ENCODE measurements around the gene RPS24. TPM values are rescaled to one million over a fixed set of nuclear protein-coding genes. Genes with fewer than 3 reads are reported as not detected.
A peak's percentile ranks its signal among the peaks of the same experiment; 100 is the strongest.

Gene RPS24
- total RNA-seq, 1 experiment from 2014 or later, result 1,941 TPM

- TF ChIP-seq CTCF (IDR thresholded peaks at IDR 0.05; ENCODE audit: unreplicated experiment), result no peak
- H3K4me3 Mint-ChIP-seq (ENCODE audit: low read depth, unreplicated experiment), result peak overlapping the region; percentile 89
- CTCF ChIA-PET, result no interaction called here
- peaks cover 32% of the 10 kb centered on the region for H3K4me1 Mint-ChIP-seq (ENCODE audit: low read depth, unreplicated experiment)
- no peak for DNase-seq
- peak overlapping the region; percentile 96 for H3K27ac Mint-ChIP-seq (ENCODE audit: unreplicated experiment)
- no TSS peak for BruUV-seq (replicated peaks)
- no peaks in the 10 kb centered on the region for H3K27me3 Mint-ChIP-seq (ENCODE audit: unreplicated experiment)
- peaks cover 84% of the 10 kb centered on the region for H3K36me3 Mint-ChIP-seq (ENCODE audit: insufficient read depth, unreplicated experiment)
- intact Hi-C loops (cut with micrococcal nuclease; ENCODE audit: unreplicated experiment), result no loop called here
- no peaks in the 10 kb centered on the region for H3K9me3 Mint-ChIP-seq (ENCODE audit: low read depth, unreplicated experiment)
Observed at GRCh38 chr10:78035437-78035836, 1.8 kb downstream of the RPS24 start.

GRCh38 chr10:78035933-78036583, 2.4 kb downstream of the RPS24 start:
- H3K4me3 Mint-ChIP-seq (ENCODE audit: low read depth, unreplicated experiment), result peak overlapping the region; percentile 89
- intact Hi-C loops (cut with micrococcal nuclease; ENCODE audit: unreplicated experiment), result no loop called here
- CTCF ChIA-PET, result no interaction called here
- H3K27ac Mint-ChIP-seq (ENCODE audit: unreplicated experiment), result peak overlapping the region; percentile 96
- H3K4me1 Mint-ChIP-seq (ENCODE audit: low read depth, unreplicated experiment), result peaks cover 38% of the 10 kb centered on the region
- DNase-seq, result no peak
- no peak for TF ChIP-seq CTCF (IDR thresholded peaks at IDR 0.05; ENCODE audit: unreplicated experiment)
- BruUV-seq (replicated peaks), result no TSS peak
- H3K36me3 Mint-ChIP-seq (ENCODE audit: insufficient read depth, unreplicated experiment), result peaks cover 90% of the 10 kb centered on the region
- no peaks in the 10 kb centered on the region for H3K9me3 Mint-ChIP-seq (ENCODE audit: low read depth, unreplicated experiment)
- no peaks in the 10 kb centered on the region for H3K27me3 Mint-ChIP-seq (ENCODE audit: unreplicated experiment)

GRCh38 chr10:78038105-78038504, 4.4 kb downstream of the RPS24 start:
- H3K36me3 Mint-ChIP-seq (ENCODE audit: insufficient read depth, unreplicated experiment), result peaks cover 96% of the 10 kb centered on the region
- no peaks in the 10 kb centered on the region for H3K27me3 Mint-ChIP-seq (ENCODE audit: unreplicated experiment)
- peaks cover 44% of the 10 kb centered on the region for H3K4me1 Mint-ChIP-seq (ENCODE audit: low read depth, unreplicated experiment)
- no peaks in the 10 kb centered on the region for H3K9me3 Mint-ChIP-seq (ENCODE audit: low read depth, unreplicated experiment)
- TF ChIP-seq CTCF (IDR thresholded peaks at IDR 0.05; ENCODE audit: unreplicated experiment), result no peak
- BruUV-seq (replicated peaks), result no TSS peak
- intact Hi-C loops (cut with micrococcal nuclease; ENCODE audit: unreplicated experiment), result no loop called here
- DNase-seq, result no peak
- H3K27ac Mint-ChIP-seq (ENCODE audit: unreplicated experiment), result no peak overlapping the region
- no peak overlapping the region for H3K4me3 Mint-ChIP-seq (ENCODE audit: low read depth, unreplicated experiment)
- CTCF ChIA-PET, result interaction anchor here (1.7 kb wide), 1 partner anchor 9 kb away, joined by 4 read pairs; no protein-coding TSS in a partner anchor

GRCh38 chr10:78038791-78039547, 5.3 kb downstream of the RPS24 start:
- intact Hi-C loops (cut with micrococcal nuclease; ENCODE audit: unreplicated experiment), result no loop called here
- Mint-ChIP-seq H3K27ac (ENCODE audit: unreplicated experiment) (no peak overlapping the region), H3K9me3 (ENCODE audit: low read depth, unreplicated experiment) (no peaks in the 10 kb centered on the region), H3K4me3 (ENCODE audit: low read depth, unreplicated experiment) (no peak overlapping the region), H3K27me3 (ENCODE audit: unreplicated experiment) (no peaks in the 10 kb centered on the region), H3K36me3 (ENCODE audit: insufficient read depth, unreplicated experiment) (peaks cover 96% of the 10 kb centered on the region), H3K4me1 (ENCODE audit: low read depth, unreplicated experiment) (peaks cover 44% of the 10 kb centered on the region)
- CTCF ChIA-PET, result no interaction called here
- no TSS peak for BruUV-seq (replicated peaks)
- no peak for DNase-seq
- TF ChIP-seq CTCF (IDR thresholded peaks at IDR 0.05; ENCODE audit: unreplicated experiment), result no peak

Measured in Calu3 (cell line).